HG03354 (cell line): Measurements from ENCODE around the gene CDC14A.
"Not testable (repeated sequence)": the region's sequence is repeated elsewhere in the genome, so short reads cannot be mapped to it uniquely, and the experiment has no call there.

Source experiments
- ATAC-seq: cut with Tn5 transposase; IDR thresholded peaks from one replicate; pipeline ENCODE4 v1.9.1; 2021; ENCODE audit warnings: mild to moderate bottlenecking; ENCODE audit not compliant: unreplicated experiment, poor library complexity, severe bottlenecking

CDC14A gene

GRCh38 chr1:100332331-100332730 is 20.0 kb upstream of the CDC14A start:
- no peak for ATAC-seq

DNA sequence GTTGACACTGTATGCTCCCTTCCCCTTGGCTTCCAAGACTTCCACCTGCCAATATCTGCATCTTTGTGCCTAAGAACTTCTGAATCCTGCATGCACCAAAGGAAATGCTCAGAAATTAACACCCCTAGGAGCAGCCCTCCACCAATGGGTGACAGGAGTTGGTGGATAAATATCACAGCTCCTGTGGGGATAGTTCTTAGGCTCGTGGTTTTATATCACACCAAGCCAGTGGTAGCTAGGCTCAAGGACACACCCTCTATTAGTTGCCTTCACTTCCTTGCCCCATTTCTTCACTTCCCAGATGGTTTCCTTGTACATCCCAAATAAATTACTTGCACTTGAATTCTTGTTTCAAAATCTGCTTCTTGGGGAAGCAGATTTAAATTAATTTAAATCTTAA is 16.9 kb upstream of the CDC14A start:
- no peak for ATAC-seq

DNA sequence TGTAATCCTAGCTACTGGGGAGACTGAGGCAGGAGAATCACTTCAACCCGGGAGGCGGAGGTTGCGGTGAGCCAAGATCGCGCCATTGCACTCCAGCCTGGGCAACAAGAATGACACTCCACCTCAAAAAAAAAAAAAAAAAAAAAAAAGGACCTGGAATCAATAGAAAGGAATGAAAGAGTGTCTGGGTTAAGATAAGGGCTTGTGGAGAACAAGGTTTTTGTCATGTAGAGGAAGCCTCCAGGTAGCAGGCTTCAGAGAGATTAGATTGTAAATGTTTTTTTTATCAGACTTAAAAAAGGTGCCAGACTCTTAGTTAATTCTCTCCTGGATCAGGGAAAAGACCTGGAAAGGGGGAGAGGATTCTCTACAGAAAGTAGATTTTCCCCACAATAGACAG is 14.4 kb upstream of the CDC14A start:
- ATAC-seq: not testable (repeated sequence)

DNA sequence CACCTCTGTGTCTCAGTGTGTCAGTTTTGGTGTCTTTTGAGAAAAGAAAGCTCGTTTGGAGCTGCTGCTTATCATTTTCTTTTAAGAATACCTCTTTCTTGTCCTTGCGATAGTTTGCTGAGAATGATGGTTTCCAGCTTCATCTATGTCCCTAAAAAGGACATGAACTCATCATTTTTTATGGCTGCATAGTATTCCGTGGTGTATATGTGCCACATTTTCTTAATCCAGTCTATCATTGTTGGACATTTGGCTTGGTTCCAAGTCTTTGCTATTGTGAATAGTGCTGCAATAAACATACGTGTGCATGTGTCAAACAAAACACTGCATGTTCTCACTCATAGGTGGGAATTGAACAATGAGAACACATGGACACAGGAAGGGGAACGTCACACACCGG is 12.6 kb upstream of the CDC14A start:
- ATAC-seq: not testable (repeated sequence)

DNA sequence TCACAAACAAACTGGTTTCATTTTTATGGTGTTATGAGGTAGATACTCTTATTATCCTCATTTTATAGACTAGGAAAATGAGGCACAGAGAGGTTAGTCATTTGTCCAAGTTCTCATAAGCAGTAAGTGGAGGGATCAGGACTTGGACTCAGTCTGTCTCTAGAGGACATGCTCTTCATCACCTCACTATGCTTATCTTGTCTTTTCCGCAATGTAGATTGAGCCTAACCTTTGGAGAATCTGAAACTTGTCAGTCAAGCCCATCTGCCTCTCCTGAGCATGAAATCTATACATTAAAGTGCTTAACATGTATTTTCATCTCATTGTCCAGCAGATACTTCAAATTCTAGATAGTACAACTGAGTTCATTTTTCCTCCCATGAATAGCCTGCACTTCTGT is 11.8 kb upstream of the CDC14A start:
- no peak for ATAC-seq

- ATAC-seq: no peak
Measured at GRCh38 chr1:100342348-100342747, 10.0 kb upstream of the CDC14A start.

GRCh38 chr1:100343897-100344296 is 8.4 kb upstream of the CDC14A start:
- no peak for ATAC-seq

GRCh38 chr1:100344774-100345173 is 7.5 kb upstream of the CDC14A start:
- ATAC-seq: no peak

DNA sequence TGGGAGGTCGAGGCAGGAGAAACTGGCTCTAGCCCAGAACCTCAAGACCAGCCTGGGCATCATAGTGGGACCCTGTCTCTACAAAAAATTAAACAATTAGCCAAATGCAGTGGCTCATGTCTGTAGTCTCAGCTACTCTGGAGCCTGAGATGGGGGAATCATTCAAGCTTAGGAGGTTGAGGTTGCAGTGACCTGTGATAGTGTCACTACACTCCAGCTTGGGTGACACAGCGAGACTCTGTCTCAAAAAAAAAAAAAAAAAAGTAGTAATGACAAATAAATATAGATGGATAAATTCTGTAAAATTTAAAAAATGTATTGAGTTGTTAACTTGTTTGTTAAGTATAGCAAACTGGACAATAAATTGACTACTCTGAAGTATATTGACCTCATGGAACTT is 5.9 kb upstream of the CDC14A start:
- no peak for ATAC-seq

DNA sequence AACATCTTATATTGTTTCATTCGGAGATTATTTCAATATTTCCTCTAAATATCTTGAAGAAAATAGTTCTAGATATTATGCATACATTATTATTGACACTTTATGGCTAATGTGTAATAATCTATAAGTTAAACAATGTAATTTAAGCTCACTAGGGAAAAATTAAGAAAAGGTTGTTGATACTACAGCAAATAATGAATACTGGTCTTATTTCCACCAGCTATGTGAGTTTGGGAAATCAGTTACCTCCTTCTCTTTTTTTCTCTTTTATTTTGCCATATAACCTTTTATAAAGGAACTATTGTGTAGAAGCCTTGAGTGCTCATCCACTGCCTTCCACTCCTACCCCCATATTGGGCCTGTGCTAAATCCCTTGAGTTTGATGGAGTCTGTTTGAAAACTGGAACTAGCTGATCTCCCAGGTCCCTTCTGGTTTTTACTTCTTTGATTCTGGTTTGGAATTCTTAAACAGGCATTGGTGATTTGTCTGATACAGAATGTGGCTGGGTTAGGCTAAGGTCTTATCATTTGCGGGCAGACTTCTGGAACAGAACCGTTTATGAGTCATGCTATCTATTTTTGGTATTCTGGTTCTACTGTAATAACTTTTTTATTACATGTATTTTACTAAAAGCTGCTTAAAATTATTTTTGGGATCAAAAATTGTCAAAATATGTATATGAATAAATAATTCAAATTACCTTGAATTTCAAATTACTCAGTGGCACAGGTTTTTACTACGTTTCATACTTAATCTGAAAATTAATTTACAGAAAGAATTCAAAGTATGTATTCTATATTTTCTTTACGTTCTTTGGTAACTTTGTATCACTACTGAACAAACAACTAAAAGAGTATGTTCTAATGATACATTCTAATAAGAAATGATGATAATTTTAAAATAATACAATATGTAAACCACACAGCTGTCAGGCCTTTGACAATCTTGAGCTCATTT is 5.0 kb upstream of the CDC14A start:
- ATAC-seq: no peak

- no peak for ATAC-seq
Measured at GRCh38 chr1:100348549-100349144, 3.7 kb upstream of the CDC14A start.

DNA sequence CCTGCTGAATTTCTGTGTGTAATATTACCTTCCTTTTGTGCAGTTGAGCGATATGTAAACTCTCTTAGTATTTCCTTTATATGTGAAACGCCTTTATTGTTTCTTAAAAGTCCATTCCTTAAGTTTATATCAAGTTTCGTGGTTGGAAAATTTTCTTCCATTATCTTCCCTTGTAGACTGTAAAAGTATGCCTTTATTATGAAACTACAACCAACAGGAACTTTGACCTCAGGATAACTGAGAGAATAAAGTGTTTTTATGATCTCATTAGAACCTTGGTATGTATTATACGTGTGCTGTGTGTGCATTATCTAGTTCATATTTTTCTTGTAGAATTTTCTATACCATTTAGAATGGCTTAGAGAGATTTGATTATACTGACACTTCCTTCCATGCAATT is 3.1 kb upstream of the CDC14A start:
- ATAC-seq: no peak

- no peak for ATAC-seq
Measured at GRCh38 chr1:100350787-100351094, 1.6 kb upstream of the CDC14A start.

- ATAC-seq: peak; percentile 66
Measured at GRCh38 chr1:100351095-100351887, 1.0 kb upstream of the CDC14A start.

GRCh38 chr1:100353071-100353801 is 930 bp downstream of the CDC14A start:
- ATAC-seq: peak; percentile 18

GRCh38 chr1:100353988-100354387 is 1.7 kb downstream of the CDC14A start:
- ATAC-seq: no peak

GRCh38 chr1:100354971-100355394 is 2.7 kb downstream of the CDC14A start:
- ATAC-seq: no peak

- no peak for ATAC-seq
Measured at GRCh38 chr1:100358210-100358609, 5.9 kb downstream of the CDC14A start.

- no peak for ATAC-seq
Measured at GRCh38 chr1:100359139-100359538, 6.8 kb downstream of the CDC14A start.
